Activated CD4-positive, alpha-beta T cell treated with anti-CD3 and anti-CD28 coated beads for 4 hours (primary cell): ENCODE measurements around the gene NRG2.

Experiments
- DNase-seq, 2 donors: peaks; one replicate each; pipeline ENCODE4 v3.0.0-alpha.2; 2020

NRG2 gene

GRCh38 chr5:140040358-140040757 is 2.7 kb downstream of the NRG2 start:
- no peak for DNase-seq

GRCh38 chr5:140039561-140039960 is 3.5 kb downstream of the NRG2 start:
- DNase-seq = no peak

GRCh38 chr5:140038373-140038957 is 4.6 kb downstream of the NRG2 start:
- DNase-seq = no peak

- DNase-seq = no peak
These were observed 6.1 kb downstream of the NRG2 start for GRCh38 chr5:140037012-140037411.

GRCh38 chr5:140035881-140036280 is 7.2 kb downstream of the NRG2 start:
- no peak for DNase-seq

- DNase-seq = no peak
These were observed 9.9 kb downstream of the NRG2 start for GRCh38 chr5:140033037-140033760.

GRCh38 chr5:140032296-140032695 is 10.8 kb downstream of the NRG2 start:
- no peak for DNase-seq

- no peak for DNase-seq
These were observed 15.3 kb downstream of the NRG2 start for GRCh38 chr5:140027807-140028206.

GRCh38 chr5:140025736-140026135 is 17.4 kb downstream of the NRG2 start:
- no peak for DNase-seq

GRCh38 chr5:140024928-140025327 is 18.2 kb downstream of the NRG2 start:
- no peak for DNase-seq

GRCh38 chr5:140023611-140024191 is 19.4 kb downstream of the NRG2 start:
- no peak for DNase-seq

GRCh38 chr5:140020601-140021177 is 22.4 kb downstream of the NRG2 start:
- DNase-seq = no peak

- DNase-seq = no peak
These were observed 24.0 kb downstream of the NRG2 start for GRCh38 chr5:140018920-140019644.

GRCh38 chr5:140018517-140018916 is 24.6 kb downstream of the NRG2 start:
- DNase-seq = no peak

GRCh38 chr5:140018096-140018481 is 25.0 kb downstream of the NRG2 start:
- DNase-seq = no peak

GRCh38 chr5:140017397-140018095 is 25.6 kb downstream of the NRG2 start:
- no peak for DNase-seq

GRCh38 chr5:140015706-140016105 is 27.4 kb downstream of the NRG2 start:
- no peak for DNase-seq

- DNase-seq = no peak
These were observed 28.3 kb downstream of the NRG2 start for GRCh38 chr5:140014751-140015150.

GRCh38 chr5:140013536-140013935 is 29.6 kb downstream of the NRG2 start:
- no peak for DNase-seq

GRCh38 chr5:140012443-140012842 is 30.7 kb downstream of the NRG2 start:
- no peak for DNase-seq

- no peak for DNase-seq
These were observed 31.7 kb downstream of the NRG2 start for GRCh38 chr5:140011297-140011802.

GRCh38 chr5:140010798-140011197 is 32.3 kb downstream of the NRG2 start:
- DNase-seq = no peak

GRCh38 chr5:140007311-140007710 is 35.8 kb downstream of the NRG2 start:
- no peak for DNase-seq
